Testis (tissue), 3 donors: ENCODE data around the gene SOWAHA. TPM values are rescaled to one million over a fixed set of nuclear protein-coding genes. Genes with fewer than 3 reads are reported as not detected.

Experiments used
- DNase-seq: peaks from one replicate; pipeline ENCODE4 v3.0.0-alpha.2; 2019
- H3K27ac ChIP-seq, 2 donors: fragments of 200-600 bp; sonication (generic); one replicate each; pipeline ENCODE4 v1.5.1; 2019
- H3K27me3 ChIP-seq: fragments of 200-600 bp; sonication (generic); one replicate; pipeline ENCODE4 v1.5.1; 2019
- H3K36me3 ChIP-seq: fragments of 200-600 bp; sonication (generic); one replicate; pipeline ENCODE4 v1.5.1; 2017; ENCODE audit warnings: low read depth; ENCODE audit errors: missing control alignments
- H3K4me1 ChIP-seq: fragments of 200-600 bp; sonication (generic); one replicate; pipeline ENCODE4 v1.5.1; 2019
- H3K4me3 ChIP-seq, 2 donors: fragments of 200-600 bp; sonication (generic); one replicate each; pipeline ENCODE4 v1.5.1; 2017 to 2019
- H3K9me3 ChIP-seq: fragments of 200-600 bp; sonication (generic); one replicate; pipeline ENCODE4 v1.5.1; 2017
- POLR2A ChIP-seq: fragments of 450-650 bp; IDR thresholded peaks from one replicate; pipeline ENCODE4 v1.6.1; 2017; ENCODE audit warnings: antibody characterized with exemption, mild to moderate bottlenecking, moderate library complexity
- WGBS, 2 donors: methylation state at CpG; one replicate each; pipeline ENCODE4 v1.1.5; 2018; 5-methylcytosine and 5-hydroxymethylcytosine counted together
- intact Hi-C: fragments of 100-400 bp; cut with DNase I; formaldehyde crosslinking; loops from one replicate; pipeline ENCODE4 v1.15.1; 2023; ENCODE audit warnings: low total_unique reads
- polyA plus RNA-seq: library from polyadenylated mRNA; stranded (reverse); fragments of 350-450 nt; fragmentation: Illumina TruSeq; extraction: RNeasy Lipid Tissue Mini Kit (QIAGEN cat#74804); gene quantifications from one replicate; pipeline ENCODE4 v1.2.3, GENCODE V29; 2014; ENCODE audit warnings: low read depth, low replicate concordance; ENCODE audit not compliant: insufficient read depth
- total RNA-seq, 2 donors: library from RNA; depleted of rRNA; stranded (reverse); fragments of >200 nt; gene quantifications; one replicate each; pipeline ENCODE4 v1.2.3, GENCODE V29; 2016
- TF ChIP-seq, protein P1 (sequence below), 3 experiments: fragments of 450-650 bp in 2 of 3; fragments of 200-600 bp in 1 of 3; sonication (generic) in 1 of 3; IDR thresholded peaks; one replicate each; pipeline ENCODE4 v1.5.1; 2016 to 2019; ENCODE audit warnings: antibody characterized with exemption in 3 of 3, mild to moderate bottlenecking in 2 of 3, moderate library complexity in 1 of 3

SOWAHA gene
- total and polyA plus RNA-seq, 3 donors from 2014 or later: 0.46 to 1.3 (median 1.2) TPM

DNA sequence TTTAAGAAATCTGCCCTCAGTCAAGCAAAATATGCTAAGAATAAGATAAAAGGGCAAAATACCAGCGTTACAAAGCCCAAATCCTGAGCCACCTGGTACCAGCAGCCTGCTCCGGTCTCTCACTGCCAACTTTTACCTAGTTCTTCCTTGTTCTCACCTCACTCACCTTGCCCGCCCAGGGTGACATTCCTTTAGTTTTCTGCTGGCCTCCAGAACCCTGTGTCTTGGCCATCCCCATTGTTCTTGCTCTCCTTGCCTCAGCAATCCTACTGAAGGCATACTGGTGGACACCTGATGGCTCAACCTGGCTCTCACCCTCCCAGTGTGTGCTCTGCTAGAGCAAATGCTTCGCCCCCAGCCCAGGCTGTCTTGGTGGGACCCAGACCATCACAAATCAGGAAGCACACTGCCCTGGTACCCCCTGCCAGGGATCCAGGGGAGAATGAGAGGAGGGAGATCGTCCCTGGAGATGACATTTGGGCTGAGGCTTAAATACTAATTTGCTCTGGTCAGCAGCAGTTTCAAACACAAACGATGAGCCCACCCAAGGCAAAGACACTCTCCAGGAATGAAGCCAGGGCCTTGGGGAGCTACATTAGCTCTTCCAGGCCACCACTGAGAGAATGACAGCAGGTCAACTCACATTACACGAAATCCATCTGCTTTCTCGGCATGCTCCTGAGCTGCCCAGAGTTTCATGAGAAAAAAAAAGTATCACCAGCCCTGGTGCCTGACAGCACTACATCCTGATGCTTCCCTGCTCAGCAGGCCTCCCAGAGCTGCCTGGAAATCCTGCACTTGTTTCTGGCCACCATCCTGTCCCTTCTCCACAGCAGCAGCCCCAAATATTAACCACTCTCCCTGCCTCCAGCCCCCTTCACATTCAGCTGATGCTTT is 23.9 kb upstream of the SOWAHA start:
- Histone ChIP-seq H3K27ac (no peak overlapping the region), H3K36me3 (no peaks in the 10 kb centered on the region), H3K27me3 (no peaks in the 10 kb centered on the region), H3K4me3 (no peak overlapping the region), H3K4me1 (no peaks in the 10 kb centered on the region), H3K9me3 (no peaks in the 10 kb centered on the region)
- TF ChIP-seq, protein P1, sequence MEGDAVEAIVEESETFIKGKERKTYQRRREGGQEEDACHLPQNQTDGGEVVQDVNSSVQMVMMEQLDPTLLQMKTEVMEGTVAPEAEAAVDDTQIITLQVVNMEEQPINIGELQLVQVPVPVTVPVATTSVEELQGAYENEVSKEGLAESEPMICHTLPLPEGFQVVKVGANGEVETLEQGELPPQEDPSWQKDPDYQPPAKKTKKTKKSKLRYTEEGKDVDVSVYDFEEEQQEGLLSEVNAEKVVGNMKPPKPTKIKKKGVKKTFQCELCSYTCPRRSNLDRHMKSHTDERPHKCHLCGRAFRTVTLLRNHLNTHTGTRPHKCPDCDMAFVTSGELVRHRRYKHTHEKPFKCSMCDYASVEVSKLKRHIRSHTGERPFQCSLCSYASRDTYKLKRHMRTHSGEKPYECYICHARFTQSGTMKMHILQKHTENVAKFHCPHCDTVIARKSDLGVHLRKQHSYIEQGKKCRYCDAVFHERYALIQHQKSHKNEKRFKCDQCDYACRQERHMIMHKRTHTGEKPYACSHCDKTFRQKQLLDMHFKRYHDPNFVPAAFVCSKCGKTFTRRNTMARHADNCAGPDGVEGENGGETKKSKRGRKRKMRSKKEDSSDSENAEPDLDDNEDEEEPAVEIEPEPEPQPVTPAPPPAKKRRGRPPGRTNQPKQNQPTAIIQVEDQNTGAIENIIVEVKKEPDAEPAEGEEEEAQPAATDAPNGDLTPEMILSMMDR (IDR thresholded peaks at IDR 0.05): no peak
- no peak for TF ChIP-seq POLR2A
- peak; percentile 6 for DNase-seq
- 81 to 88% methylated on average over 8 of the region's 8 CpGs for WGBS, 2 donors
- intact Hi-C loops: no loop called here

DNA sequence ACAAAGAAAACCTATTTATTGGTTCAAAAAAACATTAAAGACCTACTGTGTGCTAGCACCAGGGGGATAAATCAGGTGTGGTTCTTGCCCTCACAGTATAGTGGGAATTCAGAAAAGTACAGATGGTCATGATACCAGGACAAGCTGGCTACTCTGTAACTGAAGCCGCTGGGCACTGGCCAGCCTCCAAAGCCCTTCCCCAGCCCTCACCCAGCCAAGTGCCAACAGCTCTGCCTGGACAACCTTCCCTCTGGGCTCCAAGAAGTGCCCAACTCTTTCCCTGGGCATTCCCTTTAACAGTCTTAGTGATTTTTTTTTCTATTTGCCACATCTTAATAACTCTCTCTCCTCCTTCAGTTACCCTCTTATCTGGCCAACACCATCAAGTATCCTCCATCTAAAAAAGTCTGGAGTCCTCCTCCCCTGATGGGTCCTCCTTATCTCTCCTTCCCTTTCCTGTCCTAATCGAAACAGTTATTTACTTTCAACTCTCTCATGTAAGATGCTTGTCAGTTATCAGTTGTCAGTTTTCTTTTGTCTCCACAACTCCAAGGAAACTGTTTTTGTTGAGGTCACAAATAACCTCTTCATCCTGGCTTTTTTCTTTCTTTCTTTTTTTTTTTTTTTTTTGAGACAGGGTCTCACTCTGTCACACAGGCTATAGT is 22.8 kb upstream of the SOWAHA start:
- no peaks in the 10 kb centered on the region for H3K9me3 ChIP-seq
- H3K36me3 ChIP-seq: no peaks in the 10 kb centered on the region
- TF ChIP-seq POLR2A: no peak
- TF ChIP-seq, protein P1 (IDR thresholded peaks at IDR 0.05): no peak
- no peaks in the 10 kb centered on the region for H3K4me1 ChIP-seq
- no peak overlapping the region for H3K4me3 ChIP-seq
- no peaks in the 10 kb centered on the region for H3K27me3 ChIP-seq
- H3K27ac ChIP-seq: no peak overlapping the region
- DNase-seq: peak; percentile 76
- intact Hi-C loops: no loop called here
- WGBS, 2 donors: 71 to 72% methylated on average over 2 of the region's 2 CpGs

DNA sequence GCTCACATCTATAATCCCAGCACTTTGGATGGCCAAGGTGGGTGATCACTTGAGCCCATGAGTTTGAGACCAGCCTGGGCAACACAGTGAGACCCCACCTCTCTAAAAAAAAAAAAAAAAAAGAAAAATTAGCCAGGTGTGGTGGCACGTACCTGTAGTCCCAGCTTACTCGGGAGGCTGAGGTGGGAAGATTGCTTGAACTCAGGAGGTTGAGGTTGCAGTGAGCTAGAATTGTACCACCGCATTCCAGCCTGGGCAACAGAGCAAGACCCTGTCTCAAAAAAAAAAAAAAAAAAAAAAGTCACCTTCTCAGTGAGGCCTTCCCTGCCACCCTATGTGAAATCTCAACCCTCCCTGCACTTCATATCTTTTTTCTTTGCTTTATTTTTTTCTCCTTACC is 22.1 kb upstream of the SOWAHA start:
- no peak overlapping the region for H3K27ac ChIP-seq
- intact Hi-C loops: no loop called here
- no peak for DNase-seq
- H3K9me3 ChIP-seq: no peaks in the 10 kb centered on the region
- no peaks in the 10 kb centered on the region for H3K4me1 ChIP-seq
- H3K36me3 ChIP-seq: no peaks in the 10 kb centered on the region
- no peaks in the 10 kb centered on the region for H3K27me3 ChIP-seq
- H3K4me3 ChIP-seq: no peak overlapping the region
- no peak for TF ChIP-seq POLR2A
- TF ChIP-seq, protein P1 (IDR thresholded peaks at IDR 0.05): no peak
- 89 to 94% methylated on average over 3 of the region's 3 CpGs for WGBS, 2 donors

DNA sequence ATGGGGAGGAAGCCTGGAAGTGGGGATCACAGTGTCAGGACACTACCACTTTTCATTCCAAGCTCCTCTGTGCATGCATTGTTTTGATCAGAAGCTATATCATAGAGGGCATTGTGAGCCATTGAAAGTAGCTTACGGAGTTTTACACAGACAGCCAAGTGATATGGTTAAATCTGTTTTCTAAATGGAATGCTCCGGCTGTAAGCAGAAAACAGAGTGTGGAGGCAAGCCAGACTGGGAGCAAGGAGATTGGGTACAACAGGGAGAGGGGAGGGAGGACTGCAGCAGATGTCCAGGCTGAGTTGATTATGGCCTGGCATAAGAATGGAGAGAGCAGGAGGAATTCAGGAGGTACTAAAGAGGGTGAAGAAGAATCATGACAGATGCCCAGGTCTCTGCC is 15.5 kb upstream of the SOWAHA start:
- intact Hi-C loops: no loop called here
- 36 to 59% methylated on average over 2 of the region's 2 CpGs for WGBS, 2 donors
- no peak for TF ChIP-seq POLR2A
- TF ChIP-seq, protein P1 (IDR thresholded peaks at IDR 0.05): no peak
- Histone ChIP-seq H3K4me3 (no peak overlapping the region), H3K27ac (no peak overlapping the region), H3K4me1 (peaks cover 6% of the 10 kb centered on the region), H3K36me3 (no peaks in the 10 kb centered on the region), H3K9me3 (no peaks in the 10 kb centered on the region), H3K27me3 (no peaks in the 10 kb centered on the region)
- DNase-seq: peak; percentile 44
